HCT116 (cell line): ENCODE data around the gene TMEM9B. TPM values are rescaled to one million over a fixed set of nuclear protein-coding genes. Genes with fewer than 3 reads are reported as not detected.

Experiments used
- ATAC-seq: fragments of 200-7000 bp; cut with Tn5 transposase; 2 replicates; pipeline ENCODE4 v1.9.1; 2020; ENCODE audit warnings: mild to moderate bottlenecking, moderate library complexity
- BruUV-seq: library from RNA; stranded (reverse); fragments of 400-500 nt; replicated peaks from 2 replicates; lab custom pipeline; 2021; lab: Mats Ljungman, UMichigan
- CTCF ChIA-PET: fragments of 300-600 bp; sonication (Branson Sonifier 250); formaldehyde crosslinking; loops from one replicate; lab custom pipeline; 2021; ENCODE audit warnings: antibody characterized with exemption; lab: Charles Lee
- POLR2A ChIA-PET: fragments of 300-600, 350-600 bp; sonication (Branson Sonifier 250); formaldehyde crosslinking; loops from one replicate; lab custom pipeline; 2021; ENCODE audit warnings: antibody characterized with exemption; lab: Charles Lee
- RAD21 ChIA-PET, 2 experiments: fragments of 300-600 bp; sonication (Branson Sonifier 250); formaldehyde crosslinking; loops; one replicate each; lab custom pipeline; 2023; ENCODE audit warnings: low total read pairs in 2 of 2; ENCODE audit not compliant: uncharacterized antibody in 2 of 2, unreplicated experiment in 2 of 2, low non-redundant PET in 1 of 2; lab: Charles Lee
- DNase-seq: peaks from one replicate; pipeline ENCODE4 v3.0.0-alpha.2; 2010; ENCODE audit warnings: low read depth, low spot score
- H2AFZ ChIP-seq: fragments of 200-600 bp; shearing (Covaris generic), sonication (generic); 2 replicates; pipeline ENCODE4 v1.6.1; 2017; ENCODE audit warnings: low read depth, mixed run types, mixed read lengths, antibody characterized with exemption, low read length; ENCODE audit not compliant: poor library complexity, severe bottlenecking
- H3K27ac ChIP-seq: 2 replicates; pipeline ENCODE4 v1.5.1; 2012; ENCODE audit warnings: low read depth, low read length
- H3K27me3 ChIP-seq: fragments of 200-600 bp; sonication (generic); 2 replicates; pipeline ENCODE4 v1.6.1; 2016; ENCODE audit warnings: mixed run types, low read length, mixed read lengths; ENCODE audit not compliant: insufficient read depth
- H3K36me3 ChIP-seq, 2 experiments: fragments of 200-500 bp in 1 of 2; fragments of 200-600 bp in 1 of 2; sonication (Bioruptor generic) in 1 of 2; sonication (generic) in 1 of 2; 2 replicates each; pipeline versions ENCODE4 v1.5.1 to v1.6.1; 2014 to 2016; ENCODE audit warnings: low read length in 2 of 2, inconsistent platforms in 1 of 2, mixed read lengths in 1 of 2, mixed run types in 1 of 2; ENCODE audit not compliant: insufficient read depth in 2 of 2, control insufficient read depth in 1 of 2
- H3K4me1 ChIP-seq, 2 experiments: fragments of 200-600 bp in 1 of 2; sonication (generic) in 1 of 2; 2 replicates each; pipeline versions ENCODE4 v1.5.1 to v1.6.1; 2012 to 2017; ENCODE audit warnings: low read length in 2 of 2, inconsistent platforms in 1 of 2, mild to moderate bottlenecking in 1 of 2, mixed read lengths in 1 of 2, mixed run types in 1 of 2, moderate library complexity in 1 of 2; ENCODE audit not compliant: insufficient read depth in 2 of 2, control insufficient read depth in 1 of 2
- H3K4me2 ChIP-seq: fragments of 200-600 bp; sonication (generic); 2 replicates; pipeline ENCODE4 v1.6.1; 2017; ENCODE audit warnings: mixed run types, low read length, mixed read lengths
- H3K4me3 ChIP-seq, 2 experiments: fragments of 200-600 bp in 1 of 2; sonication (generic) in 1 of 2; replicated peaks in 1 of 2; 2 replicates each; pipeline ENCODE4 v1.5.1; 2011 to 2016; ENCODE audit warnings: low read length in 2 of 2, control low read depth in 1 of 2, low read depth in 1 of 2, mild to moderate bottlenecking in 1 of 2, mixed read lengths in 1 of 2, mixed run types in 1 of 2
- H3K79me2 ChIP-seq: fragments of 200-600 bp; sonication (generic); 2 replicates; pipeline ENCODE4 v1.6.1; 2017; ENCODE audit warnings: mild to moderate bottlenecking, mixed run types, low read length, moderate library complexity, mixed read lengths; ENCODE audit not compliant: insufficient read depth
- H3K9ac ChIP-seq: fragments of 200-600 bp; sonication (generic); 2 replicates; pipeline ENCODE4 v1.6.1; 2016; ENCODE audit warnings: low read length, mixed read lengths
- H3K9me2 ChIP-seq: fragments of 200-600 bp; sonication (generic), shearing (Covaris generic); 2 replicates; pipeline ENCODE4 v1.6.1; 2017; ENCODE audit warnings: mixed run types, mild to moderate bottlenecking, moderate library complexity; ENCODE audit not compliant: insufficient read depth
- H3K9me3 ChIP-seq, 2 experiments: fragments of 200-500 bp in 1 of 2; fragments of 200-600 bp in 1 of 2; sonication (Bioruptor generic) in 1 of 2; sonication (generic) in 1 of 2; 2 replicates each; pipeline ENCODE4 v1.6.1; 2014 to 2017; ENCODE audit warnings: low read length in 2 of 2, mixed read lengths in 2 of 2, inconsistent platforms in 1 of 2, low read depth in 1 of 2, mild to moderate bottlenecking in 1 of 2, mixed run types in 1 of 2, moderate library complexity in 1 of 2; ENCODE audit not compliant: control insufficient read depth in 1 of 2, insufficient read depth in 1 of 2
- H4K20me1 ChIP-seq: fragments of 200-600 bp; sonication (generic), shearing (Covaris generic); 2 replicates; pipeline ENCODE4 v1.6.1; 2017; ENCODE audit warnings: mixed run types, mild to moderate bottlenecking, moderate library complexity; ENCODE audit not compliant: insufficient read depth
- ATF3 ChIP-seq: IDR thresholded peaks from 2 replicates; pipeline ENCODE4 v1.6.1; 2012
- CBX3 ChIP-seq: IDR thresholded peaks from 2 replicates; pipeline ENCODE4 v1.6.1; 2012; ENCODE audit warnings: low read depth
- CEBPB ChIP-seq: IDR thresholded peaks from 2 replicates; pipeline ENCODE4 v1.6.1; 2012; ENCODE audit warnings: low read depth
- CTCF ChIP-seq, 3 experiments: fragments of 200-600 bp in 1 of 3; sonication (generic) in 1 of 3; IDR thresholded peaks in 2 of 3; conservative IDR thresholded peaks in 1 of 3; 2 replicates each; pipeline ENCODE4 v1.5.1; 2012 to 2017; ENCODE audit warnings: low read depth in 2 of 3, low read length in 2 of 3, antibody characterized with exemption in 1 of 3, borderline replicate concordance in 1 of 3, control low read depth in 1 of 3, mild to moderate bottlenecking in 1 of 3, mixed read lengths in 1 of 3, mixed run types in 1 of 3, moderate library complexity in 1 of 3; ENCODE audit not compliant: insufficient read depth in 1 of 3
- EZH2phosphoT487 ChIP-seq: fragments of 200-600 bp; IDR thresholded peaks from 2 replicates; pipeline ENCODE4 v1.6.1; 2018; ENCODE audit warnings: antibody characterized with exemption, borderline replicate concordance
- MAX ChIP-seq: IDR thresholded peaks from 2 replicates; pipeline ENCODE4 v1.6.1; 2012
- POLR2A ChIP-seq: IDR thresholded peaks from 2 replicates; pipeline ENCODE4 v1.7.0; 2011; ENCODE audit warnings: borderline replicate concordance; ENCODE audit not compliant: insufficient read depth, insufficient read length; ENCODE audit errors: extremely low read depth
- POLR2AphosphoS5 ChIP-seq: IDR thresholded peaks from 2 replicates; pipeline ENCODE4 v1.6.1; 2011; ENCODE audit warnings: mild to moderate bottlenecking, low read depth, low read length, moderate library complexity
- REST ChIP-seq: IDR thresholded peaks from 2 replicates; pipeline ENCODE4 v1.6.1; 2012; ENCODE audit warnings: low read depth
- SP1 ChIP-seq: IDR thresholded peaks from 2 replicates; pipeline ENCODE4 v1.6.1; 2012; ENCODE audit warnings: low read depth
- SRF ChIP-seq: IDR thresholded peaks from 2 replicates; pipeline ENCODE4 v1.6.1; 2012; ENCODE audit warnings: low read depth
- ZBTB33 ChIP-seq: IDR thresholded peaks from 2 replicates; pipeline ENCODE4 v1.6.1; 2011; ENCODE audit warnings: mild to moderate bottlenecking, low read length, moderate library complexity; ENCODE audit not compliant: insufficient replicate concordance; ENCODE audit errors: extremely low read depth
- ZNF274 ChIP-seq: fragments of 200-500 bp; sonication (Bioruptor generic); IDR thresholded peaks from 2 replicates; pipeline ENCODE4 v1.6.1; 2014; ENCODE audit warnings: mild to moderate bottlenecking, low read depth, low read length, inconsistent platforms
- intact Hi-C: fragments of 100-400 bp; cut with micrococcal nuclease; formaldehyde crosslinking; loops from 2 replicates; pipeline ENCODE4 v1.10.0; 2022
- total RNA-seq: library from RNA; stranded (reverse); gene quantifications from one replicate; pipeline ENCODE4 v1.2.1, GENCODE V29; 2021; ENCODE audit not compliant: unreplicated experiment

The TMEM9B gene
- total RNA-seq, 1 experiment from 2014 or later, result 26.8 TPM

- no peak for ATAC-seq
- intact Hi-C loops, result no loop called here
- ChIA-PET CTCF (no interaction called here), POLR2A (no interaction called here), RAD21 (no interaction called here)
- Histone ChIP-seq H3K4me1 (peaks cover 0 to 3% of the 10 kb centered on the region in 2 experiments; a peak in 1 of 4 replicates), H3K9me3 (no peaks in the 10 kb centered on the region), H3K36me3 (no peaks in the 10 kb centered on the region), H3K79me2 (no peaks in the 10 kb centered on the region), H2AFZ (no peak overlapping the region), H3K27ac (no peak overlapping the region), H3K9me2 (no peaks in the 10 kb centered on the region), H3K27me3 (no peaks in the 10 kb centered on the region), H3K4me3 (no peak overlapping the region), H3K4me2 (no peak overlapping the region), H3K9ac (no peak overlapping the region), H4K20me1 (no peaks in the 10 kb centered on the region)
- no peak for DNase-seq
- no peak for TF ChIP-seq CEBPB
- BruUV-seq, result no TSS peak
Measured at GRCh38 chr11:8928205-8928604, 36.0 kb downstream of the TMEM9B start.

GRCh38 chr11:8927233-8927632 lies 37.0 kb downstream of the TMEM9B start:
- H2AFZ ChIP-seq, result no peak overlapping the region
- no peaks in the 10 kb centered on the region for H3K9me3 ChIP-seq
- H3K27ac ChIP-seq, result no peak overlapping the region
- peaks cover 0 to 5% of the 10 kb centered on the region in 2 experiments; a peak in 1 of 4 replicates for H3K36me3 ChIP-seq
- no peak for DNase-seq
- POLR2A ChIA-PET, result no interaction called here
- no peak overlapping the region for H3K4me2 ChIP-seq
- H3K9ac ChIP-seq, result no peak overlapping the region
- peaks cover 0 to 3% of the 10 kb centered on the region in 2 experiments; a peak in 1 of 4 replicates for H3K4me1 ChIP-seq
- CTCF ChIA-PET, result no interaction called here
- RAD21 ChIA-PET, result no interaction called here
- no peaks in the 10 kb centered on the region for H3K27me3 ChIP-seq
- H3K4me3 ChIP-seq, result no peak overlapping the region
- no peak for ATAC-seq
- no peaks in the 10 kb centered on the region for H3K79me2 ChIP-seq
- intact Hi-C loops, result no loop called here
- no peaks in the 10 kb centered on the region for H4K20me1 ChIP-seq
- no TSS peak for BruUV-seq
- H3K9me2 ChIP-seq, result no peaks in the 10 kb centered on the region
- TF ChIP-seq REST (no peak), CTCF (IDR thresholded peaks at IDR 0.05 in 2 of 3, conservative IDR thresholded peaks at IDR 0.05 in 1 of 3; ENCODE audit: borderline replicate concordance in 1 of 3, insufficient read depth in 1 of 3, low read depth in 2 of 3, low read length in 2 of 3) (no peak), POLR2AphosphoS5 (no peak), CBX3 (no peak), SRF (no peak), ATF3 (no peak), ZBTB33 (no peak), POLR2A (no peak), MAX (no peak), ZNF274 (no peak), SP1 (no peak), EZH2phosphoT487 (no peak)
